ENCODE measurements around the gene PM20D1.

GRCh38 chr1:205802060-205802459, 47.9 kb downstream of the PM20D1 start:
- no peak for TF ChIP-seq POLR2AphosphoS5 (IDR thresholded peaks at IDR 0.05; ENCODE audit: low read depth, low read length)
- no peak for TF ChIP-seq PAX5 (IDR thresholded peaks at IDR 0.05; ENCODE audit: insufficient read depth, low read length, severe bottlenecking)
